Panc1 (cell line): ENCODE data around the gene TMTC1. TPM values are rescaled to one million over a fixed set of nuclear protein-coding genes. Genes with fewer than 3 reads are reported as not detected.

Source experiments
- ATAC-seq: fragments of 200-7000 bp; cut with Tn5 transposase; 2 replicates; pipeline ENCODE4 v1.9.1; 2020; ENCODE audit warnings: mild to moderate bottlenecking, moderate library complexity
- BruUV-seq: library from RNA; stranded (reverse); fragments of 400-500 nt; replicated peaks from 2 replicates; lab custom pipeline; 2021; lab: Mats Ljungman, UMichigan
- CTCF ChIA-PET: fragments of 300-600 bp; sonication (Branson Sonifier 250); formaldehyde crosslinking; loops from one replicate; lab custom pipeline; 2022; ENCODE audit warnings: antibody characterized with exemption; lab: Charles Lee
- POLR2A ChIA-PET: fragments of 300-600 bp; sonication (Branson Sonifier 250); formaldehyde crosslinking; loops from one replicate; lab custom pipeline; 2022; ENCODE audit warnings: antibody characterized with exemption; lab: Charles Lee
- DNase-seq: peaks from one replicate; pipeline ENCODE4 v3.0.0-alpha.2; 2010; ENCODE audit warnings: low read depth, low spot score
- H3K27ac ChIP-seq: 2 replicates; pipeline ENCODE4 v1.5.1; 2011; ENCODE audit warnings: mild to moderate bottlenecking, low read length, inconsistent platforms
- H3K27me3 ChIP-seq: fragments of 200-500 bp; sonication (Bioruptor generic); 2 replicates; pipeline ENCODE4 v1.6.0; 2014; ENCODE audit warnings: low read length, inconsistent platforms; ENCODE audit not compliant: control insufficient read depth, insufficient read depth
- H3K36me3 ChIP-seq: fragments of 200-500 bp; sonication (Bioruptor generic); 2 replicates; pipeline ENCODE4 v1.5.1; 2014; ENCODE audit warnings: inconsistent platforms, mild to moderate bottlenecking, low read length, moderate library complexity; ENCODE audit not compliant: control insufficient read depth, insufficient read depth
- H3K4me1 ChIP-seq: 2 replicates; pipeline ENCODE4 v1.5.1; 2011; ENCODE audit warnings: inconsistent platforms, mild to moderate bottlenecking, low read length, moderate library complexity; ENCODE audit not compliant: control insufficient read depth, insufficient read depth
- H3K4me3 ChIP-seq, 2 experiments: 2 replicates each; pipeline ENCODE4 v1.5.1; 2011 to 2012; ENCODE audit warnings: low read depth in 2 of 2, low read length in 2 of 2, mild to moderate bottlenecking in 2 of 2, inconsistent platforms in 1 of 2, moderate library complexity in 1 of 2
- H3K9me3 ChIP-seq: fragments of 200-500 bp; sonication (Bioruptor generic); 2 replicates; pipeline ENCODE4 v1.5.1; 2014; ENCODE audit warnings: low read depth, mild to moderate bottlenecking, inconsistent platforms, low read length, moderate library complexity; ENCODE audit not compliant: control insufficient read depth, insufficient read depth
- CTCF ChIP-seq: fragments of 450-650 bp; IDR thresholded peaks from 2 replicates; pipeline ENCODE4 v1.5.1; 2017; ENCODE audit warnings: mild to moderate bottlenecking
- POLR2AphosphoS5 ChIP-seq: IDR thresholded peaks from 2 replicates; pipeline ENCODE4 v1.6.1; 2012; ENCODE audit warnings: mild to moderate bottlenecking, low read depth, low read length, moderate library complexity
- REST ChIP-seq, 2 experiments: IDR thresholded peaks; 2 replicates each; pipeline ENCODE4 v1.6.1; 2011 to 2012; ENCODE audit warnings: low read depth in 2 of 2, control low read depth in 1 of 2, low read length in 1 of 2, mild to moderate bottlenecking in 1 of 2, moderate library complexity in 1 of 2; ENCODE audit not compliant: insufficient read depth in 1 of 2
- SIN3A ChIP-seq: IDR thresholded peaks from 2 replicates; pipeline ENCODE4 v1.6.1; 2012; ENCODE audit warnings: low read depth, mild to moderate bottlenecking, low read length, moderate library complexity, borderline replicate concordance; ENCODE audit not compliant: insufficient read depth
- TCF7L2 ChIP-seq: IDR thresholded peaks from 2 replicates; pipeline ENCODE4 v1.6.1; 2011; ENCODE audit warnings: mild to moderate bottlenecking, low read depth, low read length, inconsistent platforms
- in situ Hi-C: cut with HindIII; loops from 2 replicates; pipeline ENCODE4 v1.10.0; 2016; ENCODE audit warnings: low sequenced_read_pairs, low pct_unique_long_range_greater_than_20kb
- intact Hi-C: fragments of 100-400 bp; cut with micrococcal nuclease; formaldehyde crosslinking; loops from one replicate; pipeline ENCODE4 v1.10.0; 2022; ENCODE audit not compliant: unreplicated experiment
- total RNA-seq: library from RNA; stranded (reverse); gene quantifications from one replicate; pipeline ENCODE4 v1.2.1, GENCODE V29; 2021; ENCODE audit not compliant: unreplicated experiment

Gene TMTC1
- total RNA-seq, 1 experiment from 2014 or later: 0.28 TPM

- no peaks in the 10 kb centered on the region for H3K9me3 ChIP-seq
- POLR2A ChIA-PET: no interaction called here
- no peaks in the 10 kb centered on the region for H3K4me1 ChIP-seq
- H3K27ac ChIP-seq: no peak overlapping the region
- CTCF ChIA-PET: no interaction called here
- ATAC-seq: no peak; the same call in 1 of the 2 replicates
- H3K27me3 ChIP-seq: peaks cover 5% of the 10 kb centered on the region
- intact Hi-C loops (no loop called here), in situ Hi-C loops (no loop called here)
- no peak for DNase-seq
- TF ChIP-seq REST (IDR thresholded peaks at IDR 0.05; ENCODE audit: insufficient read depth in 1 of 2, low read depth in 2 of 2, low read length in 1 of 2) (no peak), SIN3A (no peak), CTCF (no peak), POLR2AphosphoS5 (no peak), TCF7L2 (no peak)
- no peak overlapping the region for H3K4me3 ChIP-seq
- no peaks in the 10 kb centered on the region for H3K36me3 ChIP-seq
- BruUV-seq: no TSS peak
These were observed 174.1 kb downstream of the TMTC1 start for GRCh38 chr12:29609431-29610215.

- Histone ChIP-seq H3K36me3 (no peaks in the 10 kb centered on the region), H3K4me3 (no peak overlapping the region), H3K27me3 (peaks cover 5% of the 10 kb centered on the region), H3K27ac (no peak overlapping the region), H3K9me3 (no peaks in the 10 kb centered on the region), H3K4me1 (no peaks in the 10 kb centered on the region)
- intact Hi-C loops: no loop called here
- DNase-seq (no peak), ATAC-seq (no peak)
- in situ Hi-C loops: no loop called here
- no TSS peak for BruUV-seq
- TF ChIP-seq CTCF (no peak), SIN3A (no peak), REST (IDR thresholded peaks at IDR 0.05; ENCODE audit: insufficient read depth in 1 of 2, low read depth in 2 of 2, low read length in 1 of 2) (no peak), TCF7L2 (no peak)
- ChIA-PET POLR2A (interaction anchor here (0.5 kb wide), 1 partner anchor 10 kb away, joined by 3 read pairs; no protein-coding TSS in a partner anchor), CTCF (no interaction called here)
These were observed 175.2 kb downstream of the TMTC1 start for GRCh38 chr12:29608581-29608980.
